Measurements from ENCODE around the gene EMC9. TPM values are rescaled to one million over a fixed set of nuclear protein-coding genes. Genes with fewer than 3 reads are reported as not detected.

EMC9 gene
- total RNA-seq, 1 donor from 2014 or later, result 10.5 TPM

DNA sequence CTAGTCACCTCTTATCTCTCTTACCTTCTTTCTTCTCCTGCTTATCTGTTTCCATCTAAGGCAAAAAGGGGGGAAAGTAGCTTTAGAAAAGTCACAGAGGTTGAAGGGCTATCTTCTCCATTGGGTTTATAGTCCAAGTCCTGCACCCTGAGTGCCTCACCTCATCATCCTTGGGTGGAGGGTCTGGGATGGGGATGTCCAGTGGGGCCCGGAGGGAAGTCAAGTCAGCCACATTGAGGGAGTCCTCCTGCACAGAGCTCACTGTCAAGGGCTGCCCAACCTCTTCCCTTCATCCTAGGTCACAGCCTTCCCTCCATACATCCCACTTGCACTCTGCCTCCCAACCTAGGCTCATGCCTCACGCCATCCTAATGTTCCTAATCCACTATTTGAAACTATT is 3.8 kb upstream of the EMC9 start:
- no peak overlapping the region for H3K27ac ChIP-seq
- no peaks in the 10 kb centered on the region for H3K9me3 ChIP-seq
- ATAC-seq (no peak), DNase-seq (no peak)
- H3K36me3 ChIP-seq, result peaks cover 31% of the 10 kb centered on the region
- H3K27me3 ChIP-seq, result no peaks in the 10 kb centered on the region
- intact Hi-C loops (cut with DNase I), result no loop called here
- peaks cover 29% of the 10 kb centered on the region for H3K4me1 ChIP-seq
- TF ChIP-seq, protein P1, sequence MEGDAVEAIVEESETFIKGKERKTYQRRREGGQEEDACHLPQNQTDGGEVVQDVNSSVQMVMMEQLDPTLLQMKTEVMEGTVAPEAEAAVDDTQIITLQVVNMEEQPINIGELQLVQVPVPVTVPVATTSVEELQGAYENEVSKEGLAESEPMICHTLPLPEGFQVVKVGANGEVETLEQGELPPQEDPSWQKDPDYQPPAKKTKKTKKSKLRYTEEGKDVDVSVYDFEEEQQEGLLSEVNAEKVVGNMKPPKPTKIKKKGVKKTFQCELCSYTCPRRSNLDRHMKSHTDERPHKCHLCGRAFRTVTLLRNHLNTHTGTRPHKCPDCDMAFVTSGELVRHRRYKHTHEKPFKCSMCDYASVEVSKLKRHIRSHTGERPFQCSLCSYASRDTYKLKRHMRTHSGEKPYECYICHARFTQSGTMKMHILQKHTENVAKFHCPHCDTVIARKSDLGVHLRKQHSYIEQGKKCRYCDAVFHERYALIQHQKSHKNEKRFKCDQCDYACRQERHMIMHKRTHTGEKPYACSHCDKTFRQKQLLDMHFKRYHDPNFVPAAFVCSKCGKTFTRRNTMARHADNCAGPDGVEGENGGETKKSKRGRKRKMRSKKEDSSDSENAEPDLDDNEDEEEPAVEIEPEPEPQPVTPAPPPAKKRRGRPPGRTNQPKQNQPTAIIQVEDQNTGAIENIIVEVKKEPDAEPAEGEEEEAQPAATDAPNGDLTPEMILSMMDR (IDR thresholded peaks at IDR 0.05), result no peak
- H3K4me3 ChIP-seq, result peak overlapping the region; percentile 76

DNA sequence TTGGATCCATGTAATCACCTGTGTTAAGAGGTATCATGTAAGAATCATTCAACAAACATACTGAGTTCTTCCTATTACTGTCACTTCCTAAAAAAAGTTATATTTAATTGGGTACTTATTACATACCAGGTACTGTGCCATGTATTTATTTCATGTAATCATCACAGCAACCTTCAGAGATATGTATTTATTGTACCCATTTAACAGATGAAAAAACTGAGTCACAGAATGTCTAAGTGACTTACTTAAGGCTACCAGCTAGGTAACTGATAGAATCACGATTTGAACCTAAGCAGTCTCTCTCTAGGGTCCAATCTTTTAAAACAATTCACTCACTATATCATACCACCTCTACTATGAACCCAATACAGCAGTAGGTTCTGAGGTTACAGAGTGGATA is 3.1 kb upstream of the EMC9 start:
- H3K27ac ChIP-seq, result no peak overlapping the region
- ATAC-seq, result no peak

DNA sequence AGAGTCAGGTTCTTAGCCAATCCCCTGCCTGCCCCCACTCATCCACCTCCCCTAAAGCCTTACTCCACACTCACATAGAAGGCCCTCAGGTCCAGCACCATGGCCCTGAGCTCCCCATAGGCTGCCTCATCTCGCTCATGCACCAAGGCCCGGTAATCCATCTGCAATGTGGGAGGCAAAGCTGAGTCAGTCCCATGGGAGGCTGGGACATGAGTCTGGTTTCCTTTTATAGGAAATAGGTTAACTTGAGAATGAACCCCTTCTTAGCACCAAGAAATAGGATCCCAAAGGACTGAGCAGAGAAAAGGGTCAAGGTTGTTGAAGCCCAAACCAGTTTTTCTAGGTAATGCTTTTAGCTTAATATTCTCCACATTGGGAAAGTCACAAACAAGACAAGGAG is 2.1 kb upstream of the EMC9 start:
- ATAC-seq, result no peak
- Histone ChIP-seq H3K27ac (no peak overlapping the region), H3K9me3 (no peaks in the 10 kb centered on the region), H3K27me3 (no peaks in the 10 kb centered on the region), H3K36me3 (peaks cover 23% of the 10 kb centered on the region), H3K4me3 (no peak overlapping the region), H3K4me1 (peaks cover 33% of the 10 kb centered on the region)
- intact Hi-C loops (cut with DNase I), result no loop called here
- TF ChIP-seq, protein P1 (IDR thresholded peaks at IDR 0.05), result no peak
- DNase-seq, result no peak

More for the DNA sequence above, 3.1 kb upstream of the EMC9 start:
- H3K9me3 ChIP-seq, result no peaks in the 10 kb centered on the region
- TF ChIP-seq, protein P1 (IDR thresholded peaks at IDR 0.05), result no peak
- peaks cover 34% of the 10 kb centered on the region for H3K4me1 ChIP-seq
- no peaks in the 10 kb centered on the region for H3K27me3 ChIP-seq
- intact Hi-C loops (cut with DNase I), result no loop called here
- no peak for DNase-seq
- H3K36me3 ChIP-seq, result peaks cover 23% of the 10 kb centered on the region
- H3K4me3 ChIP-seq, result no peak overlapping the region

DNA sequence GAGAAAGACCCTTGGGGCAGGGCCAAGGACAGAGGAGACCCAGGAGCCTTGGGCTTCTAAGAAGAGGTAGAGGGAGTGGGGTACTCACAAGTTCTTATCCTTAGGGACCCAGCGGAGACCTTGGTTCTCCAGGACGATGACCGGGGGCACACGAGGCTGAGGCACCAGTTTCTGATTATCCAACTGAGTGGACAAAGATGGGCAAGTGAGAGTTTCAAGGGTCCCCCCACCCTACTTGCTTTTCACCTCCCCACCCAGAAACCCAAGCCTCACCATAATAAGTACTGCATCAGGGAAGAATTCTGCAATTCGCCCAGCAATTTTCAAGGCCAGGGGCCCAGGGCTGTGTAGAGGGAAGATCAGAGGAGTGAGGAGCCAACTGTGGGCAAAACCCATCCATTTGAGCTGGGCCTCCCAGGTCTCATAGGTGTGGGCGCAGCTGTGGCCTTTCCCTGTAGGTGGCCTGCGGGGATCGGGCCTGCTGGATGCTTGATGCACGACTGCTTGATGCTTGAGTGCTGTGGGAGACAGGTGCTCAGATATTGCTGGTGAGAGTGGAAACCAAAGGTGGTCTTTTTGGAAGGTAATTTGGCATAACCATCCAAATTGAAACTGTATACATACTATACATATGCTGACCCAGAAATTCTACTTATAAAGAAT is 2.0 kb downstream of the EMC9 start:
- peaks cover 36% of the 10 kb centered on the region for H3K36me3 ChIP-seq
- intact Hi-C loops (cut with DNase I), result no loop called here
- no peak for DNase-seq
- peaks cover 34% of the 10 kb centered on the region for H3K4me1 ChIP-seq
- no peaks in the 10 kb centered on the region for H3K9me3 ChIP-seq
- TF ChIP-seq, protein P1 (IDR thresholded peaks at IDR 0.05), result no peak
- H3K27me3 ChIP-seq, result no peaks in the 10 kb centered on the region
- ATAC-seq, result no peak
- peak overlapping the region; percentile 77 for H3K4me3 ChIP-seq
- no peak overlapping the region for H3K27ac ChIP-seq

DNA sequence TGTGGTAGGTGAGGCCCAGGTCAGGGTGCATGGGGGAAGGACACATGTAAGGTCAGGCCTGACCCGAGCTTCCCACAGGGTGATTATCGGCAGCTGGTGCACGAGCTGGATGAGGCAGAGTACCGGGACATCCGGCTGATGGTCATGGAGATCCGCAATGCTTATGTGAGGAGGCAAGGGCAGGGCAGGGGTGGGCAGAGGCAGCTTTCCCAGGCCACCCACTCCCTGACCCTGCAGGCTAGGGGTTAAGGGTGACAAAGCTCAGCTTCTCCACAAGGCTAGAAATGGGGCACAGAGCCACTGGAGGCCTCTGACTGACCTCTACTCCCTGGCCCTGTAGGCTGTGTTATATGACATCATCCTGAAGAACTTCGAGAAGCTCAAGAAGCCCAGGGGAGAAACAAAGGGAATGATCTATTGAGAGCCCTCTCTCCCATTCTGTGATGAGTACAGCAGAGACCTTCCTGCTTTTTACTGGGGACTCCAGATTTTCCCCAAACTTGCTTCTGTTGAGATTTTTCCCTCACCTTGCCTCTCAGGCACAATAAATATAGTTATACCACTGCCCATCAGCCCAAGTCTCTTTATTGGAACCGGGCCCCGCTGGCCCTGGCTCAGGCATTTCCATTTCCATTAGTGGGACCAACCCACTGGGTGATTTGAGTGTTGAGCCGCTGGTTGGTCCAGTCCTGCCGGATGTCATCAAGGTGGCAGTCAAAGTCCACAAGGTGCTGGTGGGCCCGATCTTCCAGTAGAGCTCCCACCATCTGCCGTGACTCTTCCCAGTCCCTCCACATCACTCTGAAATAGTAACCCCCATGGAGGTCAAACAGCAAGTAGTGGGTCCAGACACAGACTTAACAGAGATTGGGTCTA is 2.8 kb downstream of the EMC9 start:
- intact Hi-C loops (cut with DNase I), result no loop called here
- Histone ChIP-seq H3K4me1 (peaks cover 34% of the 10 kb centered on the region), H3K27me3 (no peaks in the 10 kb centered on the region), H3K9me3 (no peaks in the 10 kb centered on the region), H3K4me3 (no peak overlapping the region), H3K36me3 (peaks cover 28% of the 10 kb centered on the region), H3K27ac (no peak overlapping the region)
- DNase-seq, result no peak
- ATAC-seq, result no peak
- TF ChIP-seq, protein P1 (IDR thresholded peaks at IDR 0.05), result no peak
